ENCODE measurements around the gene OTULINL.

OTULINL gene

GRCh38 chr5:14603141-14603540 lies 21.5 kb downstream of the OTULINL start:
- DNase-seq = no peak

GRCh38 chr5:14607104-14607503 lies 25.5 kb downstream of the OTULINL start:
- DNase-seq = no peak

DNA sequence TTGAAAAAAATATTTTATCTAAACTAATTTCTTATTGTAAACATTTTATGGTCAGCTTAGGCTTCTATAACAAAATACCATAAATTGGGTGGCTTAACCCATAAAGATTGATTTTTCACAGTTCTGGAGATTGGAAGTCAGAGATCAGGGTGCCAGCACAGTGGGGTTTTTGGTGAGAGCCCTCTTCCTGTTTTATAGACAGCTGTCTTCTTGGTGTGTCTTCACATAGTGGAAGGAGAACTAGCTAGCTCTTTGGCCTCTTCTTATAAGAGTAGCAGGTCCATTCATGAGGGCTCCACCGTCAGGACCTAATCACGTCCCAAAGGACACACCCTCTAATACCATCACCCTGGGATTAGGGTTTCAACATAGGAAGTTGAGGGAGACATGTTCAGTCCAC lies 26.6 kb downstream of the OTULINL start:
- no peak for DNase-seq

- DNase-seq = peak; percentile 20
Observed at GRCh38 chr5:14611737-14612136, 30.1 kb downstream of the OTULINL start.

- no peak for DNase-seq
Observed at GRCh38 chr5:14614490-14614889, 32.9 kb downstream of the OTULINL start.

- DNase-seq = peak; percentile 95
Observed at GRCh38 chr5:14615365-14615764, 33.8 kb downstream of the OTULINL start.

- DNase-seq = peak; percentile 71
Observed at GRCh38 chr5:14617441-14617840, 35.8 kb downstream of the OTULINL start.

DNA sequence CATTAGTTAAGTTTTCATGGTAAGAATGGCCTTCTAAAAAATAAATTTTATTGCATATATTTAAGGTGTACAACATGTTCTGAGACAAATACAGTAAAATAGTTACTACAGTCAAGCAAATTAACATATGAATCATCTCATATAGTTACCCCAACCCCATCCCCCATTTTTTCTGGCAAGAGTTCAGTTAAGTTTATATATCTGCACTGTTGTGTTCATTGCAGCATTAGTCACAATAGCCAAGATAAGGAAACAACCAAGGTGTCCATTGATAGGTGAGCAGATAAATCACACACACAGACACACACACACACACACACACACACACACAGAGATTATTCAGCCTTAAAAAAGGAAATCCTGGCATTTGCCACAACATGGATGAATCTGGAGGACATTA lies 45.7 kb downstream of the OTULINL start:
- DNase-seq = peak; percentile 29

- DNase-seq = no peak
Observed at GRCh38 chr5:14628346-14628745, 46.8 kb downstream of the OTULINL start.

- no peak for DNase-seq
Observed at GRCh38 chr5:14630671-14631070, 49.1 kb downstream of the OTULINL start.

DNA sequence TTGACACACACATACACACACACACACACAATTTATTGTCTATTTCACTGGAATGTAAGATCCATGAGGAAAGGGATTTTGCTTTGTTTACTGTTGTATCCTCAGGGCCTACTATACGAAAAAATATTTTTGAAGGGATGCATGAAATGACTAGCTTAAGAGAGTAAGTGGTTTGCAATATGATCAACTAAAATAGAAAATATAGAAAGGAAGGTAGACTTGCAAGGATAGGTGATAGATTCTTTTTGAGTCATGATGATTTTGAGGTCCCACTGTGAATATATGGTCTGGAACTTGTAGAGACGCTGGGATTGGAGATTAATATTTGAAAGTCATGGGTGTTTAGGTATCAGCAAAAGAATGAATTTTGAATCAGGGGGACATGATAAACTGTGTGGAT lies 54.1 kb downstream of the OTULINL start:
- no peak for DNase-seq

DNA sequence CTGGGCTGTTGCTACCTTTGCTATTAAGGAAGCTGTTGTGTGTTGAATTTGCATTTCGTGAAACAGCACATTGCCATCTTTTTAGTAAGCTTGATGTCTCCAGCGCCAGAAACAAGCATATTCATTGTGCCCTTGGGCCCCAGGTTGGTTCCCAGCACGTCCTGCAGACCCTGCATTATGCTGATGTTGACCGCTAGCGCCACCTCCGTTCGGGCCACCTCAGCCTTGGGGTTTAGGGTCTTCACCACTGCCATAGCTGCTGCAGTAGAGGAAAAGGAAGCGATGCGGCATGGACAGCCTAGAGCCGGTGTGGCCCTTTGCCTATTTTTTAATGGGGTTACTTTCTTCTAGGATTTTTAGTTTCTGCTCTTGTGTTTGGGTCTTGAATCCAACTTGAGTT lies 59.2 kb downstream of the OTULINL start:
- DNase-seq = no peak

DNA sequence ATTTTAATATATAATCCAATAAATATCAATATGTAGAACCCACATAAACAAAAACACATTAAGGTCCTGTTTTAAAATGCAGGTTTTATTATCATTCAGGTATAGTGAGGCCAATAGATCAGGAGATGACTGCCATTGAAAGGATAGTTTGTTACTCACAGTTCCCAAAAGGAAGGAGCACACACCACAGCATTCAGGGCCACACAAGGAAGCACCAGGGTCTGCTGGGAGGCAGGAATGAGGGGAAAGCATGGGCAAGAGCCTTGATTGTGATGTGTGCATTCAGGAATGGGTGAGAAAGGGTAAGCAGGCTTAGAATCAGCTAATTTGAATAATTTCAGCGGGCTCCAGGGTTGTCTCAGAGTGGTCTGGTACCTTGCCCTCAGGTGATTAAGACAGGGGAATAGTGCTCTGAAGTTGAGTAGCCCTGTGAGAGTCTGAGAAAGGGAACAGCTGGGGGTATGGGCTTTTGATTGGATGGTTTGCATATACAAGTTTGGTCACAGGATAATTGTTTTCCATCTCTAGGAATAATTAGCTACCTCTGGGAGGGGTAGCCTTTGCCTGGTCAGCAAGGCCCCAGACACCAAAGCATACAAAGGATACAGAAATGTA lies 63.1 kb downstream of the OTULINL start:
- DNase-seq = peak; percentile 60

- DNase-seq = no peak
Observed at GRCh38 chr5:14650052-14650451, 68.5 kb downstream of the OTULINL start.

DNA sequence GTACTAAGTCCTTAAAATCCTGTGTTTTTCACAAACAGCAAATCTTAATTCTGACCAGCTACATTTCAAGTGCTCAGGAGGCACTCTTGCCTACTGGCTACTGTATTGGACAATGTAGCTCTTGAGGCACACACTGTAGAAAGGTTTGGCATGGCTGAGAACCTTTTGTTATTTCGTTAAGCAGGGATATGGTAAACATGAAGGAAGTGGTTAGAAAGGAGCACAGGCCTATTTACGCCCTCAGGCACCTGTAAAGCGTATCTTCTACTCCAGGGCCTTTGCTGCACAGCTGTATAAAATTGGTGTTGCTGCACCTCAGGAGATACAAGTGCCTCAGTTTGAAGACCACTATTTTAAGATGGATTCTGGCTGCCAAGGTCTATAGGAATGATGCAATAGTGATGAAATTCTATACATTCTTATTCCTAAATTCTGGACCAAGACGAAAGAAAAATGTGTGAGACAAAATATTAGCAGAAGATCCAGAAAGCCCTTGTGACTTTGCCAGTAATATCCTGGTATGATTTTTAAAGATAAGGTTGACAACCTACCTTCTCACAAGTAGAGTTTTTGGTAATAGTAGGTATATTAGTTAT lies 73.7 kb downstream of the OTULINL start:
- DNase-seq = peak; percentile 48

- no peak for DNase-seq
Observed at GRCh38 chr5:14656898-14657297, 75.3 kb downstream of the OTULINL start.

DNA sequence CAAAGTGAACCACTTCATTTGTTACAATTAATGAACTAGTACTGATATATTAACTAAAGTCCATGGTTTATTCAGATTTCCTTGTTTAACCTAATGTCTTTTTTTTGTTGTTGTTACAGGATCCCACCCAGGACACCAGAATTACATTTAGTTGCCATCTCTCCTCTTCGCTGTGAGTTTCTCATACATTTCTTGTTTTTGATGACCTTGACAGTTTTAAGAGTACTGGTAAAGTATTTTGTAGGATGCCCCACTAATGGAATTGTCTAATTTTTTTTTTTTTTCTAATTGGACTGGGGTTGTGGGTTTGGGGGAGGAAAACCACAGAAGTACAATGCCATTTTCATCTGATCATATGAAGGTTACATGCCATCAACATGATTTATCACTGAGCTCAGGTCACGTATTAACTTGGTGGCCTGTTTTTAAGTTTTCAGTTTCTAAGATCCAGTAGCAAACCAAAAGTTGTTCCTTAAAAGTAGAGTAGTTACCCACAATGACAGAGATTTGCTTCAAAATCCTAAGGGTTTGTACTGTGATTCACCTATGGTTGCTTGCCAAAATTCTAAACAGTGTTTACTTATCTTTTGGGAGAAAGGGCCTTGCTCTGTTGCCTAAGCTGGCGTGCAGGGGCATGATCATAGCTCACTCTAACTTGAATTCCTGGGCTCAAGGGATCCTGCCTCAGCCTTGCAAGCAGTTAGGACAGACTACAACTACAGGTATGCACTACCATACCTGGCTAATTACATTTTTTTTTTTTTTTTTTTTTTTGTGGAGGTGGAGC lies 78.4 kb downstream of the OTULINL start:
- DNase-seq = no peak

DNA sequence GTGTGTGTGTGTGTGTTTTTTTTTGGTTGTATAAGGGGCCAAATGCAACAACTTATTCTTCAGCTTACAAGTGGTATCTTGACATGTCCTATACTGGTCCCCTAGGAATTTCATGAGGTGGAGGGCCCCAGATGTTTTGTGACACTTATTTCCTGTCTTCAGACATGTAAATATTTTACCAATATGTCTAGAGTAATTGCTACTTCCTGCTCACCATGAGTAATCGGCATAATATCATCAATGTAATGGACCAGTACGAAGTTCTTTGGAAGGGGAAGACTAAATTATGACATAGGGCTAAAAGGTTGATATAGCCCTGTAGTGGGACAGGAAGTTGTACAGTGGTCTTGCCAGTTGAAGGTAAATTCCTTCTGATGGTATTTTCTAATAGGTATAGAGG lies 79.2 kb downstream of the OTULINL start:
- DNase-seq = peak; percentile 16
